BJ (cell line): ENCODE results near the gene CELF2. TPM values are rescaled to one million over a fixed set of nuclear protein-coding genes. Genes with fewer than 3 reads are reported as not detected.

ENCODE experiments used
- CTCF ChIA-PET: fragments of 350-600 bp; formaldehyde crosslinking; extraction: SDS; loops from one replicate; lab custom pipeline; 2021; ENCODE audit warnings: antibody characterized with exemption, inconsistent platforms; lab: Yijun Ruan, JAX
- POLR2A ChIA-PET: fragments of 300-600 bp; sonication (Branson Sonifier 250); formaldehyde crosslinking; extraction: SDS; loops from one replicate; lab custom pipeline; 2021; ENCODE audit warnings: antibody characterized with exemption; lab: Charles Lee
- DNase-seq: peaks from one replicate; pipeline ENCODE4 v3.0.0-alpha.2; 2011; ENCODE audit warnings: low read depth
- H3K27me3 ChIP-seq: 2 replicates; pipeline ENCODE4 v1.6.0; 2011; ENCODE audit warnings: low read length; ENCODE audit not compliant: control insufficient read depth, insufficient read depth
- H3K36me3 ChIP-seq: 2 replicates; pipeline ENCODE4 v1.5.1; 2011; ENCODE audit warnings: low read length; ENCODE audit not compliant: control insufficient read depth, insufficient read depth
- H3K4me3 ChIP-seq: 2 replicates; pipeline ENCODE4 v1.5.1; 2011; ENCODE audit warnings: low read depth, mild to moderate bottlenecking, control low read depth, low read length
- CTCF ChIP-seq: IDR thresholded peaks from 2 replicates; pipeline ENCODE4 v1.5.1; 2011; ENCODE audit warnings: low read depth, mild to moderate bottlenecking, control low read depth, inconsistent platforms, low read length, moderate library complexity; ENCODE audit not compliant: insufficient read depth
- polyA plus RNA-seq: library from polyadenylated mRNA; depleted of rRNA; stranded (reverse); fragments of >200 nt; gene quantifications from 2 replicates; pipeline ENCODE4 v1.2.3, GENCODE V29; 2011

CELF2 gene
- polyA plus RNA-seq, 1 experiment, result 8.8 TPM

DNA sequence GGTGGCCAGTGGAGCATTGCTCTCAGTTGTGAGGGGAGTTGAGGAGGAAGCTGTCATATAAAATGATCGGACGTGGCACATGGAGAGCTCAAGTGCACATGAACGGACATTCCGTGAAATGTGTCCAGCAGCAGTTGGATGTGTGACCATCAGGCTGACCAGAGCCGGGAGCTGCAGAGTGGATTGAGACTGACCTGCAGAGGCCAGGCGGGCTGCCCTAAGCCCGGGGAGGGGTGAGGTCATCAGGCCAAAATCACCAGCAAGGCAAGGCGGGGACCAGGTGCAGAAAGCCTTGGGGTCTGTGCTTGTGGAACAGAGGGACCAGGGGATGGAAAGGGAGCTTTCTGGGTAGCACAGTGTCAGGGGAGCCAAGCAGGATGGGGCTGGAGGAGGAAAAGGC is 279.5 kb downstream of the CELF2 start:
- CTCF ChIA-PET, result interaction anchor here (0.6 kb wide), 1 partner anchor 793 kb away, joined by 3 read pairs; no protein-coding TSS in a partner anchor
- no peak for DNase-seq

GRCh38 chr10:11298116-11298515 is 280.4 kb downstream of the CELF2 start:
- DNase-seq, result no peak
- Histone ChIP-seq H3K4me3 (no peak overlapping the region), H3K36me3 (no peaks in the 10 kb centered on the region), H3K27me3 (no peaks in the 10 kb centered on the region)
- ChIA-PET POLR2A (no interaction called here), CTCF (no interaction called here)
- no peak for TF ChIP-seq CTCF

More for the DNA sequence above, 279.5 kb downstream of the CELF2 start:
- POLR2A ChIA-PET, result no interaction called here
- Histone ChIP-seq H3K36me3 (no peaks in the 10 kb centered on the region), H3K27me3 (no peaks in the 10 kb centered on the region), H3K4me3 (no peak overlapping the region)
- no peak for TF ChIP-seq CTCF

GRCh38 chr10:11299125-11299524 is 281.5 kb downstream of the CELF2 start:
- POLR2A ChIA-PET, result no interaction called here
- CTCF ChIA-PET, result interaction anchor here (0.7 kb wide), 1 partner anchor 16 kb away, joined by 3 read pairs; no protein-coding TSS in a partner anchor
- DNase-seq, result no peak
- TF ChIP-seq CTCF, result no peak
- no peaks in the 10 kb centered on the region for H3K27me3 ChIP-seq
- H3K36me3 ChIP-seq, result no peaks in the 10 kb centered on the region
- no peak overlapping the region for H3K4me3 ChIP-seq

DNA sequence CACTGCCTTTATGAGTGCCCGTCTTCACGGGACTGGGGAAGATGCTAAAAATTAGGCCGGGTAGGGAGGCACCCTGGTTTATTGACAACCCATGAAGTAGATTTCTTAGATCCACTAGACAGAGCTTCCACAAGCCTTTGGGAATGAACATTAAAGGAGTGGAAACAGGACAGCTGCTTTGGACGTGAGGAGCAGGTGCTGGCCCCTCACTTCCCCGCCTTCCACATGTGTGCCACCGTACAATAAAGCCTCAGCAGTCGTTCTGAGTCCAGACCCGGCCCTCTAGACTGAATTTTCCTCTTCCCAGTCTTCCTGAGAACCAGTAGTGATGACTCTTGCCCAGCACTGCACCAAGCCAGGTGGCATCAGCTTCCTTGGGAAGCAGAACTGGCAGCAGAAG is 282.4 kb downstream of the CELF2 start:
- Histone ChIP-seq H3K4me3 (no peak overlapping the region), H3K27me3 (no peaks in the 10 kb centered on the region), H3K36me3 (no peaks in the 10 kb centered on the region)
- ChIA-PET CTCF (no interaction called here), POLR2A (no interaction called here)
- no peak for DNase-seq
- TF ChIP-seq CTCF, result no peak

GRCh38 chr10:11300563-11300962 is 282.9 kb downstream of the CELF2 start:
- DNase-seq, result no peak
- no peaks in the 10 kb centered on the region for H3K36me3 ChIP-seq
- CTCF ChIA-PET, result interaction anchor here (0.6 kb wide), 1 partner anchor 329 kb away, joined by 3 read pairs; no protein-coding TSS in a partner anchor
- H3K4me3 ChIP-seq, result no peak overlapping the region
- no peak for TF ChIP-seq CTCF
- no peaks in the 10 kb centered on the region for H3K27me3 ChIP-seq
- POLR2A ChIA-PET, result no interaction called here
